Measurements from ENCODE around the gene RHOV.
A peak's percentile ranks its signal among the peaks of the same experiment; 100 is the strongest.

Gene RHOV

DNA sequence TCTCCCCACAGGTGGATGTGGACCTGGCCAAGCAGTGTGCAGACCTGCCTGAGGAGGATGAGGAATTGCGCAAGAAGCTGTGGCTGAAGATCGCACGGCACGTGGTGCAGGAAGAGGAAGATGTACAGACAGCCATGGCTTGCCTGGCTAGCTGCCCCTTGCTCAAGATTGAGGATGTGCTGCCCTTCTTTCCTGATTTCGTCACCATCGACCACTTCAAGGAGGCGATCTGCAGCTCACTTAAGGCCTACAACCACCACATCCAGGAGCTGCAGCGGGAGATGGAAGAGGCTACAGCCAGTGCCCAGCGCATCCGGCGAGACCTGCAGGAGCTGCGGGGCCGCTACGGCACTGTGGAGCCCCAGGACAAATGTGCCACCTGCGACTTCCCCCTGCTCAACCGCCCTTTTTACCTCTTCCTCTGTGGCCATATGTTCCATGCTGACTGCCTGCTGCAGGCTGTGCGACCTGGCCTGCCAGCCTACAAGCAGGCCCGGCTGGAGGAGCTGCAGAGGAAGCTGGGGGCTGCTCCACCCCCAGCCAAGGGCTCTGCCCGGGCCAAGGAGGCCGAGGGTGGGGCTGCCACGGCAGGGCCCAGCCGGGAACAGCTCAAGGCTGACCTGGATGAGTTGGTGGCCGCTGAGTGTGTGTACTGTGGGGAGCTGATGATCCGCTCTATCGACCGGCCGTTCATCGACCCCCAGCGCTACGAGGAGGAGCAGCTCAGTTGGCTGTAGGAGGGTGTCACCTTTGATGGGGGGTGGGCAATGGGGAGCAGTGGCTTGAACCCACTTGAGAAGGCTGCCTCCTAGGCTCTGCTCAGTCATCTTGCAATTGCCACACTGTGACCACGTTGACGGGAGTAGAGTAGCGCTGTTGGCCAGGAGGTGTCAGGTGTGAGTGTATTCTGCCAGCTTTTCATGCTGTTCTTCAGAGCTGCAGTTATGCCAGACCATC, 28.8 kb upstream of the RHOV start:
- DNase-seq, result no peak

GRCh38 chr15:40901053-40901443, 27.0 kb upstream of the RHOV start:
- no peak for DNase-seq

DNA sequence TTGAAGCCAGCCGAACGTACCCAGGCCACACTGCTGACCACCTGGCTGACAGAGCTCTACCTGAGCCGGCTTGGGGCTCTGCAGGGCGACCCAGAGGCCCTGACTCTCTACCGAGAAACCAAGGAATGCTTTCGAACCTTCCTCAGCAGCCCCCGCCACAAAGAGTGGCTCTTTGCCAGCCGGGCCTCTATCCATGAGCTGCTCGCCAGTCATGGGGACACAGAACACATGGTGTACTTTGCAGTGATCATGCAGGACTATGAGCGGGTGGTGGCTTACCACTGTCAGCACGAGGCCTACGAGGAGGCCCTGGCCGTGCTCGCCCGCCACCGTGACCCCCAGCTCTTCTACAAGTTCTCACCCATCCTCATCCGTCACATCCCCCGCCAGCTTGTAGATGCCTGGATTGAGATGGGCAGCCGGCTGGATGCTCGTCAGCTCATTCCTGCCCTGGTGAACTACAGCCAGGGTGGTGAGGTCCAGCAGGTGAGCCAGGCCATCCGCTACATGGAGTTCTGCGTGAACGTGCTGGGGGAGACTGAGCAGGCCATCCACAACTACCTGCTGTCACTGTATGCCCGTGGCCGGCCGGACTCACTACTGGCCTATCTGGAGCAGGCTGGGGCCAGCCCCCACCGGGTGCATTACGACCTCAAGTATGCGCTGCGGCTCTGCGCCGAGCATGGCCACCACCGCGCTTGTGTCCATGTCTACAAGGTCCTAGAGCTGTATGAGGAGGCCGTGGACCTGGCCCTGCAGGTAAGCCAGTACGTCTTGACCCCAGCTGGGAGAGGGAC, 26.4 kb upstream of the RHOV start:
- no peak for DNase-seq

DNA sequence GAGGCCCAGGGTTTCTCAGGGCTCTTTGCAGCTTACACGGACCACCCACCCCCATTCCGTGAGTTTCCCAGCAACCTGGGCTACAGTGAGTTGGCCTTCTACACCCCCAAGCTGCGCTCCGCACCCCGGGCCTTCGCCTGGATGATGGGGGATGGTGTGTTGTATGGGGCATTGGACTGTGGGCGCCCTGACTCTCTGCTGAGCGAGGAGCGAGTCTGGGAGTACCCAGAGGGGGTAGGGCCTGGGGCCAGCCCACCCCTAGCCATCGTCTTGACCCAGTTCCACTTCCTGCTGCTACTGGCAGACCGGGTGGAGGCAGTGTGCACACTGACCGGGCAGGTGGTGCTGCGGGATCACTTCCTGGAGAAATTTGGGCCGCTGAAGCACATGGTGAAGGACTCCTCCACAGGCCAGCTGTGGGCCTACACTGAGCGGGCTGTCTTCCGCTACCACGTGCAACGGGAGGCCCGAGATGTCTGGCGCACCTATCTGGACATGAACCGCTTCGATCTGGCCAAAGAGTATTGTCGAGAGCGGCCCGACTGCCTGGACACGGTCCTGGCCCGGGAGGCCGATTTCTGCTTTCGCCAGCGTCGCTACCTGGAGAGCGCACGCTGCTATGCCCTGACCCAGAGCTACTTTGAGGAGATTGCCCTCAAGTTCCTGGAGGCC, 25.6 kb upstream of the RHOV start:
- DNase-seq, result no peak

DNA sequence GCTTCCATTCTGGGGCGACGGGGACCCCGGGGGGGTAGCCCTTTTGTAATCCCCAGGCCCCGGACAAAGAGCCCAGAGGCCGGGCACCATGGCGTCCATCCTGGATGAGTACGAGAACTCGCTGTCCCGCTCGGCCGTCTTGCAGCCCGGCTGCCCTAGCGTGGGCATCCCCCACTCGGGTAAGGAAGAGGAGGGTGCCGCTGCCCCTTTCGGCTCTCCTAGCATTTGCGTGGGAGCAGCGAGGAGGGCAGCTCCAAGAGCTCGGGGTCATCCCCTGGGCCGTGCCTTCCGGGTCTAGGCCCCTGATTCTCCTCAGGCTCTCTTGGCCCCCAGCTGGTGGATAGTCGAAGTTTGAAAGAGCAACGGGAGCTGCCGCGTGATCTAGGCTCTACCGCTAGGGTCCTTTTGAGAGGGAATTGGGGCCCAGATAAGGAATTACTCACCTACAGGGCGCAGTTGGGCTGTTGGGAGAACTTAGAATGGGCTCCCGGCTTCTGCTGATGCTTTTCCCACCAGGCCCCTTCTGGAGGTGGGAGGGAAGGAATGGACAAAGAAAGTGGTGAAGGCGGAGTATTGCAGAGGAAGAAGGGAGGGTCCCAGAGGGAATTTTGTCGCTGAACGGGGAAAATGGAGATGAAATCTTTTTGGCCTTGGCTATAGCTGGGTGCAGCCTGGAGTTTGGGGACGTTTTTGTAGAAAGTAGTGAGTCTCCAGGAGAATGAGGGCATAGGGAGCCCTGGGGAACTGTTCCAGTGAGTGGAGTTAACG, 20.8 kb upstream of the RHOV start:
- DNase-seq, result no peak

GRCh38 chr15:40893733-40894680, 20.0 kb upstream of the RHOV start, which contains the start of gene VPS18:
Gene VPS18, plus strand, starts transcription at chr15:40894450. Its CDS starts 319 bp downstream, at chr15:40894769.
- DNase-seq, result peak; percentile 97

DNA sequence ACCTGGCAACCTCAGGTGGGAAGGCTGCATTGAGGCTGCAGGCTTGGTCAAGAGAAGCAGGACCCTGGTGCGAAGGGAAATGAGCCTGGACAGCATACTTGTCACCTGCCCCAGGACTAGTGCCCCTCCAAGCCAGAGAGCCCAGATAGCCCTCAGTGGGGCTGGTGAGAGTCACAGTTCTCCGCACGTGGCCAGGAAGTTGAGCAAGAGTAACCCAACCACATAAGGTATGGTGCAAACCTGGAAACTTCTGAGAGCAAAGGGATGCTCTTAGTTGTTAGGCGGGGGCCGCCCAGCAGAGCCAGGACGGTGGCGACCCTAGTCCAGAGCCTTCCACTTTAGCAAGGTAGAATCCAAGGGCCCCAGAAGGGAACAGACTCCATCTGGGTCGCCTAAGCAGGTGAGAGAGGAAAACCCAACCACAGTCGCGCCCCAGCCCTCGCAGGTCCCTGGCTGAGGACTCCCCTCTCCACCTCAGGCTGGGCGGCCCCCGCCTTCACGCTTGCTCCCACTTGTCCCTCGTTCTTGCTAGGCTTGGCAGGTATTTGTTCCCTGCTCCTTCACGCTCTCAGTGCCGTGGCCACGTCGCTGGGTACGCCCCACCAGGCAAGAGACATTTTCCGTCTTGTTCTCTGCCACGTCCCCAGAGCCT, 19.1 kb upstream of the RHOV start:
- DNase-seq, result no peak

GRCh38 chr15:40892447-40893012, 18.5 kb upstream of the RHOV start:
- DNase-seq, result no peak

DNA sequence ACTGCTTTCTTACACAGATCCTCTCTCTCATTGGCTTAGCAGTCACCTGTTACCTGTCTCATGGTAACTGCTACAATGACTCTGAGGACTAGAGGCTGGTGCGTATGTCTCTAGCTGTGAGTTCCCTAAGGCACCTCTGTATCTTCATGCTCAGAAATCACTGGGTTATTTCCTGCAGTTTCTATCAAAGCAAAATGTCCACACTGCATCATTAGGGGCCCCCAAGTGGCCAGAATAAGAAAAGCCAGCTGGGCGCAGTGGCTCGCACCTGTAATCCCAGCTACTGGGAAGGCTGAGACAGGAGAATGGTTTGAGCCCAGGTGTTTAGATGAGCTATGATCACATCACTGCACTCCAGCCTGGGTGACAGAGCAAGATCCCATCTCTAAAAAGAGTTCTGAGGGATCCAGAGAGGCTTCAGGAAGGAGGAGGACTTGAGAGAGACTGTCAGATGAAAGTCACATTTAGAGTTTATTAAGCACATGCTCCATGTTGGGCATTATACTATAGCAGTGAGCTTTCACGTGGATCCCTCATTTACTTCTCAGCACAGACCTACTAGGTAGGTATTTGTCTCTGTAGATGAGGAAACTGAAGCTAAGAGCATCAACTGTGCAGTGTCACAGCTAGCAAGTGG, 17.9 kb upstream of the RHOV start:
- DNase-seq, result peak; percentile 17

DNA sequence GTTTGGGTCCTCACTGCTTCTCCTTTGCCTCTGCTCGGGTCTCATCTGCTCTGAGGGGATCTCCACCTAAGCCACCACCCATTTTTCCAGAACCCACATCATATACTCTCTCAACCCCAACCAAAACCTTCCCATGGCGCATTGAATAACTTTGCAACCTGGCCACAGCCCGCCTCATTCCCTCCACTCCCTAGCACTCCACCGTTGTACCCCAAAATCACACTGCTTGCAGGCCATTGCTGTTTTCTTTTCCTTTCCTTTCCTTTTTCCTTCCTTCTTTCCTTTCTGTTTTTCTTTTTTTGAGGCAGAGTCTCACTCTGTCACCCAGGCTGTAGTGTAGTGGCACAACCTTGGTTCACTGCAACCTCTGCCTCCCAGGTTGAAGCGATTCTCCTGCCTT, 17.1 kb upstream of the RHOV start:
- no peak for DNase-seq

DNA sequence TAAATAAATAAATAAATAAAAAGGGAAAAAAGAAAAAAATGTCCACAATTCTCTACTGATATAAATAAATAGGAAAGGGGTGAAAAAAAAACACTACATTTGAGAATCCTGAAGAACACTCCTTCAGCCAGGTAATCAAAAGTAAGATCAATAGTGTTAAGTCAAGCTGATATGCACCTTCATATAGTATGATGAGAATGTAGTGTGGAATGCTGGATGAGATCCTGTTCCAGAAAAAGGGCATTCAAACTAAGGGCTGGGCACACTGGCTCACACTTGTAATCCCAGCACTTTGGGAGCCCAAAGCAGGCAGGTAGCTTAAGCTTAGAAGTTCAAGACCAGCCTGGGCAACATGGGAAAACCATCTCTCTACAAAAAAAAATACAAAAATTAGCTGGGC, 15.1 kb upstream of the RHOV start:
- no peak for DNase-seq

DNA sequence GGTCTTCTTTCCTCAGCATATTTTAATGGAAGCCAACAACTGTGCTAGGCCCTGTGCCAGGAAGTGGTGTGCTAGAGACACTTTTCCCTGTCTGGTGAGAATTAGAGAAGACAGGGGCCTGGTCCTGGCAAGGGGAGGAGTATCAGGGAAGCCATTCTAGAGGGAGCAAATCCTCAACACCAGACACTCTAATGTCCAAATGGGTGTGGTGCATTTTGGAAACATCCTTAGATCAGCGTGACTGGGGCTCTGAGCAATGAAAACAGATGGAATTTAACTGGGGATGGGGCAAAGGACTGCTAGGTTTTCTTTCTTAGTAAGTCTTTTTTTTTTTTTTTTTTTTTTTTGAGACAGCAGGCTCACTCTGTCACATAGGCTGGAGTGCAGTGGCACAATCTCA, 12.6 kb upstream of the RHOV start:
- no peak for DNase-seq

GRCh38 chr15:40881351-40881750, 7.3 kb upstream of the RHOV start:
- no peak for DNase-seq

- no peak for DNase-seq
These were observed 5.6 kb upstream of the RHOV start for GRCh38 chr15:40879609-40880008.

GRCh38 chr15:40878785-40879184, 4.8 kb upstream of the RHOV start:
- DNase-seq, result no peak

GRCh38 chr15:40877694-40878093, 3.7 kb upstream of the RHOV start:
- DNase-seq, result no peak

- DNase-seq, result no peak
These were observed 2.1 kb upstream of the RHOV start for GRCh38 chr15:40875991-40876730.

GRCh38 chr15:40872791-40873693, 992 bp downstream of the RHOV start:
- DNase-seq, result no peak

Data from NCI-H1048 (cell line).